ENCODE measurements around the gene NCOA7.
A peak's percentile ranks its signal among the peaks of the same experiment; 100 is the strongest.

- no peak for TF ChIP-seq SUPT20H (IDR thresholded peaks at IDR 0.05; ENCODE audit: borderline replicate concordance, control insufficient read depth, low read depth, low read length)
- TF ChIP-seq POLR2A (IDR thresholded peaks at IDR 0.05; ENCODE audit: low read depth, low read length): no peak
- TF ChIP-seq HSF1 (IDR thresholded peaks at IDR 0.05; ENCODE audit: low read depth, low read length): no peak
- TF ChIP-seq CTCF (IDR thresholded peaks at IDR 0.05 in 2 of 3, conservative IDR thresholded peaks at IDR 0.05 in 1 of 3; ENCODE audit: control insufficient read depth in 2 of 3, extremely low read depth in 1 of 3, insufficient read depth in 1 of 3, low read depth in 3 of 3, low read length in 3 of 3): peak; percentile 7 to 24 (median 18); a peak in 2 of 6 replicates
- no peak for TF ChIP-seq E2F4 (IDR thresholded peaks at IDR 0.05; ENCODE audit: low read depth, low read length)
- TF ChIP-seq SRF (IDR thresholded peaks at IDR 0.05; ENCODE audit: low read depth in 2 of 2, low read length in 2 of 2): no peak
These were observed 162.7 kb downstream of the NCOA7 start for GRCh38 chr6:125953502-125953875.

Measured in GM12878 (cell line).